GM23338 (cell line): Measurements from ENCODE around the gene MAPK11. TPM values are rescaled to one million over a fixed set of nuclear protein-coding genes. Genes with fewer than 3 reads are reported as not detected.

Experiments used
- ATAC-seq: fragments of 200-7000 bp; cut with Tn5 transposase; 3 replicates; pipeline ENCODE4 v1.9.1; 2020
- DNase-seq: peaks from one replicate; pipeline ENCODE4 v3.0.0-alpha.2; 2015; ENCODE audit warnings: low spot score
- H2AFZ ChIP-seq: fragments of 200-600 bp; sonication (generic); 2 replicates; pipeline ENCODE4 v1.8.0; 2016; ENCODE audit warnings: antibody characterized with exemption, mild to moderate bottlenecking, moderate library complexity
- H3F3A ChIP-seq: fragments of 200-600 bp; sonication (generic); replicated peaks from 2 replicates; pipeline ENCODE4 v1.8.0; 2017; ENCODE audit warnings: antibody characterized with exemption, mixed run types, low read depth
- H3K27ac ChIP-seq: fragments of 200-600 bp; sonication (generic); 2 replicates; pipeline ENCODE4 v1.6.1; 2016; ENCODE audit warnings: low read depth
- H3K27me3 ChIP-seq: fragments of 200-600 bp; sonication (generic); 2 replicates; pipeline ENCODE4 v1.8.0; 2016; ENCODE audit warnings: mild to moderate bottlenecking, mixed run types, moderate library complexity; ENCODE audit not compliant: insufficient read depth
- H3K36me3 ChIP-seq: fragments of 200-600 bp; sonication (generic); 2 replicates; pipeline ENCODE4 v1.8.0; 2016; ENCODE audit warnings: mild to moderate bottlenecking; ENCODE audit not compliant: insufficient read depth
- H3K4me1 ChIP-seq: fragments of 200-600 bp; sonication (generic); 2 replicates; pipeline ENCODE4 v1.8.0; 2016; ENCODE audit warnings: mild to moderate bottlenecking, moderate library complexity; ENCODE audit not compliant: insufficient read depth
- H3K4me2 ChIP-seq: fragments of 200-600 bp; sonication (generic); 2 replicates; pipeline ENCODE4 v1.7.1; 2017; ENCODE audit warnings: mixed run types
- H3K4me3 ChIP-seq: fragments of 200-600 bp; sonication (generic); 2 replicates; pipeline ENCODE4 v1.6.1; 2016; ENCODE audit warnings: mixed run types
- H3K79me2 ChIP-seq: fragments of 200-600 bp; sonication (generic); replicated peaks from 2 replicates; pipeline ENCODE4 v1.8.0; 2017; ENCODE audit warnings: mild to moderate bottlenecking; ENCODE audit not compliant: insufficient read depth
- H3K9me2 ChIP-seq: fragments of 200-600 bp; sonication (generic); 2 replicates; pipeline ENCODE4 v1.8.0; 2017; ENCODE audit not compliant: insufficient read depth
- H4K20me1 ChIP-seq: fragments of 200-600 bp; sonication (generic); replicated peaks from 2 replicates; pipeline ENCODE4 v1.8.0; 2017; ENCODE audit warnings: mild to moderate bottlenecking; ENCODE audit not compliant: insufficient read depth
- H3K27ac Mint-ChIP-seq: 2 replicates; pipeline ENCODE4 v1.8.0; 2020; ENCODE audit warnings: inconsistent platforms, mild to moderate bottlenecking, moderate library complexity, mixed read lengths
- H3K27me3 Mint-ChIP-seq: 3 replicates; pipeline ENCODE4 v1.8.0; 2022; ENCODE audit warnings: low read depth, mild to moderate bottlenecking, moderate library complexity, mixed read lengths, inconsistent platforms; ENCODE audit not compliant: insufficient read depth, poor library complexity
- H3K36me3 Mint-ChIP-seq: 3 replicates; pipeline ENCODE4 v1.8.0; 2021; ENCODE audit warnings: low read depth, mild to moderate bottlenecking, inconsistent platforms, moderate library complexity, mixed read lengths
- H3K4me1 Mint-ChIP-seq: 3 replicates; pipeline ENCODE4 v1.8.0; 2020; ENCODE audit warnings: mild to moderate bottlenecking, inconsistent platforms, mixed read lengths
- H3K4me3 Mint-ChIP-seq: 3 replicates; pipeline ENCODE4 v1.8.0; 2021; ENCODE audit warnings: moderate library complexity, mild to moderate bottlenecking, inconsistent platforms, mixed read lengths
- H3K9me3 Mint-ChIP-seq: 3 replicates; pipeline ENCODE4 v1.8.0; 2020; ENCODE audit warnings: moderate library complexity, mild to moderate bottlenecking, inconsistent platforms, mixed read lengths
- CREB1 ChIP-seq: fragments of 250-450 bp; sonication (Bioruptor Pico); IDR thresholded peaks from 2 replicates; pipeline ENCODE4 v1.5.0; 2020; ENCODE audit warnings: low read depth, mild to moderate bottlenecking, moderate library complexity
- EZH2 ChIP-seq: fragments of 200-600 bp; sonication (generic); IDR thresholded peaks from one replicate; pipeline ENCODE4 v1.8.0; 2017; ENCODE audit warnings: antibody characterized with exemption, mild to moderate bottlenecking, low read depth; ENCODE audit not compliant: unreplicated experiment
- EZH2phosphoT487 ChIP-seq: fragments of 200-600 bp; sonication (generic); IDR thresholded peaks from one replicate; pipeline ENCODE4 v1.8.1; 2018; ENCODE audit warnings: antibody characterized with exemption; ENCODE audit not compliant: unreplicated experiment
- JUNB ChIP-seq: IDR thresholded peaks from one replicate; pipeline ENCODE4 v1.6.1; 2016; ENCODE audit warnings: antibody characterized with exemption; ENCODE audit not compliant: unreplicated experiment
- STAT1 ChIP-seq: IDR thresholded peaks from one replicate; pipeline ENCODE4 v1.6.1; 2016; ENCODE audit warnings: antibody characterized with exemption; ENCODE audit not compliant: unreplicated experiment
- ZNF114 ChIP-seq: fragments of 250-450 bp; sonication (Bioruptor Pico); IDR thresholded peaks from 2 replicates; pipeline ENCODE4 v1.5.0; 2020; ENCODE audit warnings: mild to moderate bottlenecking, moderate library complexity
- ZNF331 ChIP-seq: fragments of 250-450 bp; sonication (Bioruptor Pico); IDR thresholded peaks from 2 replicates; pipeline ENCODE4 v1.5.0; 2020; ENCODE audit warnings: low read depth, mild to moderate bottlenecking, moderate library complexity
- polyA plus RNA-seq: library from polyadenylated mRNA; unstranded; fragments of >200 nt; fragmentation: Nextera tagmentation; extraction: Ambion mirVana; gene quantifications from 2 replicates; pipeline ENCODE4 v1.2.1, GENCODE V29; 2016
- total RNA-seq: library from RNA; depleted of rRNA; stranded (reverse); fragments of >200 nt; shearing (Covaris generic); gene quantifications from 2 replicates; pipeline ENCODE4 v1.2.3, GENCODE V29; 2014
- TF ChIP-seq, protein P1 (sequence below): fragments of 250-450 bp; sonication (Bioruptor Pico); IDR thresholded peaks from 2 replicates; pipeline ENCODE4 v1.5.0; 2020; ENCODE audit warnings: mild to moderate bottlenecking, moderate library complexity
- TF ChIP-seq, protein P2 (sequence below): IDR thresholded peaks from 2 replicates; pipeline ENCODE4 v1.6.1; 2016; ENCODE audit warnings: antibody characterized with exemption

The MAPK11 gene
- total and polyA plus RNA-seq, 2 experiments from 2014 or later = 0.34 to 1.9 TPM

DNA sequence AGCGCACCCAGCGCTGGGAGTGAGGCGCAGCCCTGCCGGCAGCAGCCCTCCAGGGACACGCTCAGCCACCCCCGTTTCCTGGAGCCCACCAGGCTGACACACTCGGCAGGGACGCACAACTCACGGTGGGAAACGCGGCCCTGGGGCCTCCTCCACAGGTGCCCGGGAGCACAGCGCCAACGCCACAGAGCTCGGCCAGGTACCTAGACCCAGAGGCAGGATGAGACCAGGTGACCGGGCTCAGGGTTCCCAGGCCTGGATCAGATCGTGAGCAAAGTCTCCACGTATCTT lies 43.4 kb downstream of the MAPK11 start (continued):
- TF ChIP-seq, protein P1, sequence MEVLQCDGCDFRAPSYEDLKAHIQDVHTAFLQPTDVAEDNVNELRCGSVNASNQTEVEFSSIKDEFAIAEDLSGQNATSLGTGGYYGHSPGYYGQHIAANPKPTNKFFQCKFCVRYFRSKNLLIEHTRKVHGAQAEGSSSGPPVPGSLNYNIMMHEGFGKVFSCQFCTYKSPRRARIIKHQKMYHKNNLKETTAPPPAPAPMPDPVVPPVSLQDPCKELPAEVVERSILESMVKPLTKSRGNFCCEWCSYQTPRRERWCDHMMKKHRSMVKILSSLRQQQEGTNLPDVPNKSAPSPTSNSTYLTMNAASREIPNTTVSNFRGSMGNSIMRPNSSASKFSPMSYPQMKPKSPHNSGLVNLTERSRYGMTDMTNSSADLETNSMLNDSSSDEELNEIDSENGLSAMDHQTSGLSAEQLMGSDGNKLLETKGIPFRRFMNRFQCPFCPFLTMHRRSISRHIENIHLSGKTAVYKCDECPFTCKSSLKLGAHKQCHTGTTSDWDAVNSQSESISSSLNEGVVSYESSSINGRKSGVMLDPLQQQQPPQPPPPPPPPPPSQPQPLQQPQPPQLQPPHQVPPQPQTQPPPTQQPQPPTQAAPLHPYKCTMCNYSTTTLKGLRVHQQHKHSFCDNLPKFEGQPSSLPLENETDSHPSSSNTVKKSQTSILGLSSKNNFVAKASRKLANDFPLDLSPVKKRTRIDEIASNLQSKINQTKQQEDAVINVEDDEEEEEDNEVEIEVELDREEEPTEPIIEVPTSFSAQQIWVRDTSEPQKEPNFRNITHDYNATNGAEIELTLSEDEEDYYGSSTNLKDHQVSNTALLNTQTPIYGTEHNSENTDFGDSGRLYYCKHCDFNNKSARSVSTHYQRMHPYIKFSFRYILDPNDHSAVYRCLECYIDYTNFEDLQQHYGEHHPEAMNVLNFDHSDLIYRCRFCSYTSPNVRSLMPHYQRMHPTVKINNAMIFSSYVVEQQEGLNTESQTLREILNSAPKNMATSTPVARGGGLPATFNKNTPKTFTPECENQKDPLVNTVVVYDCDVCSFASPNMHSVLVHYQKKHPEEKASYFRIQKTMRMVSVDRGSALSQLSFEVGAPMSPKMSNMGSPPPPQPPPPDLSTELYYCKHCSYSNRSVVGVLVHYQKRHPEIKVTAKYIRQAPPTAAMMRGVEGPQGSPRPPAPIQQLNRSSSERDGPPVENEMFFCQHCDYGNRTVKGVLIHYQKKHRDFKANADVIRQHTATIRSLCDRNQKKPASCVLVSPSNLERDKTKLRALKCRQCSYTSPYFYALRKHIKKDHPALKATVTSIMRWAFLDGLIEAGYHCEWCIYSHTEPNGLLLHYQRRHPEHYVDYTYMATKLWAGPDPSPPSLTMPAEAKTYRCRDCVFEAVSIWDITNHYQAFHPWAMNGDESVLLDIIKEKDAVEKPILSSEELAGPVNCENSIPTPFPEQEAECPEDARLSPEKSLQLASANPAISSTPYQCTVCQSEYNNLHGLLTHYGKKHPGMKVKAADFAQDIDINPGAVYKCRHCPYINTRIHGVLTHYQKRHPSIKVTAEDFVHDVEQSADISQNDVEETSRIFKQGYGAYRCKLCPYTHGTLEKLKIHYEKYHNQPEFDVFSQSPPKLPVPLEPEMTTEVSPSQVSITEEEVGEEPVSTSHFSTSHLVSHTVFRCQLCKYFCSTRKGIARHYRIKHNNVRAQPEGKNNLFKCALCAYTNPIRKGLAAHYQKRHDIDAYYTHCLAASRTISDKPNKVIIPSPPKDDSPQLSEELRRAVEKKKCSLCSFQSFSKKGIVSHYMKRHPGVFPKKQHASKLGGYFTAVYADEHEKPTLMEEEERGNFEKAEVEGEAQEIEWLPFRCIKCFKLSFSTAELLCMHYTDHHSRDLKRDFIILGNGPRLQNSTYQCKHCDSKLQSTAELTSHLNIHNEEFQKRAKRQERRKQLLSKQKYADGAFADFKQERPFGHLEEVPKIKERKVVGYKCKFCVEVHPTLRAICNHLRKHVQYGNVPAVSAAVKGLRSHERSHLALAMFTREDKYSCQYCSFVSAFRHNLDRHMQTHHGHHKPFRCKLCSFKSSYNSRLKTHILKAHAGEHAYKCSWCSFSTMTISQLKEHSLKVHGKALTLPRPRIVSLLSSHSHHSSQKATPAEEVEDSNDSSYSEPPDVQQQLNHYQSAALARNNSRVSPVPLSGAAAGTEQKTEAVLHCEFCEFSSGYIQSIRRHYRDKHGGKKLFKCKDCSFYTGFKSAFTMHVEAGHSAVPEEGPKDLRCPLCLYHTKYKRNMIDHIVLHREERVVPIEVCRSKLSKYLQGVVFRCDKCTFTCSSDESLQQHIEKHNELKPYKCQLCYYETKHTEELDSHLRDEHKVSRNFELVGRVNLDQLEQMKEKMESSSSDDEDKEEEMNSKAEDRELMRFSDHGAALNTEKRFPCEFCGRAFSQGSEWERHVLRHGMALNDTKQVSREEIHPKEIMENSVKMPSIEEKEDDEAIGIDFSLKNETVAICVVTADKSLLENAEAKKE = no peak
- TF ChIP-seq CREB1 (no peak), JUNB (no peak), EZH2phosphoT487 (no peak), EZH2 (no peak), ZNF114 (CRISPR knock-in tag) (no peak), STAT1 (no peak), ZNF331 (no peak)

DNA sequence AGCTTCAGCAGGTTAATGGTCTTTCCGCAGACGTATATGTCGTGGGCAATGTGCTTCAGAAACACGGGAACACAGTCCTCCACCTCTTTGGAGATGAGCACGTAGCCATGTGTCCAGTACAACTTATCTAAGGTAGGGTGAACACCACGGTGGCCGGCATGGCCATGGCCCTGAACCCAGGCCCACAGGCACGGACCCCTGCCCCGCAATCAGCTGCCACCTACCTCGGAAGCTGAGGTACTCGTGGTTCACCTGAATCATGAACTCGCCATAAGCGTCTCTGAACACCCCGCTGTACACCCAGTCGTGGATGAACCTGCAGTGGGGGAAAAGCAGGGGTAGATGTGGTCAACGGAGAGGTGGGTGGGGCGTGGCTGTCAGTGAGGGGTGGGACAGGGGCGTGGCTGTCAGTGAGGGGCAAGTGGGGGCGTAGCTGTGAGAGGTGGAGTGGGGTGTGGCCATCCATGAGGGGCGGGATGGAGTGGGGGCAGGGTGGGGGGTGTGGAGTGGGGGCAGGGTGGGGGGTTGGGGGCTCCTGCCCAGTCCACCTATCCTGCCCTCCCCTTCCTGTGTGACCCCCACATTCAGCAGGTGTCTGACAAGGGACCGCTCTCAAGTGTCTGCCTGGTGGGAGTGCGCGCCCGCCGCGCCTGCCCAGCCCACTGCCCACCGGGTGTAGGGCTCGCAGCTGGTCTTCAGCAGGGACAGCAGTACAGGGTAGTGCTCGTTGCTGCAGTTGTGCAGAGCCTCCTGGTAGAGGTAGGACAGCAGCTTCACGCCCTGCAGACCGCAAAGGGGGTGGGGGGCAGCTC lies 43.9 kb downstream of the MAPK11 start:
- H3K27me3 Mint-ChIP-seq = peaks cover 7% of the 10 kb centered on the region
- no peak for TF ChIP-seq CREB1
- TF ChIP-seq, protein P2, sequence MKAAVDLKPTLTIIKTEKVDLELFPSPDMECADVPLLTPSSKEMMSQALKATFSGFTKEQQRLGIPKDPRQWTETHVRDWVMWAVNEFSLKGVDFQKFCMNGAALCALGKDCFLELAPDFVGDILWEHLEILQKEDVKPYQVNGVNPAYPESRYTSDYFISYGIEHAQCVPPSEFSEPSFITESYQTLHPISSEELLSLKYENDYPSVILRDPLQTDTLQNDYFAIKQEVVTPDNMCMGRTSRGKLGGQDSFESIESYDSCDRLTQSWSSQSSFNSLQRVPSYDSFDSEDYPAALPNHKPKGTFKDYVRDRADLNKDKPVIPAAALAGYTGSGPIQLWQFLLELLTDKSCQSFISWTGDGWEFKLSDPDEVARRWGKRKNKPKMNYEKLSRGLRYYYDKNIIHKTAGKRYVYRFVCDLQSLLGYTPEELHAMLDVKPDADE = no peak
- TF ChIP-seq, protein P1 = no peak
- no peak for TF ChIP-seq ZNF114 (CRISPR knock-in tag)
- TF ChIP-seq EZH2 = no peak

More for the DNA sequence above, 43.9 kb downstream of the MAPK11 start:
- Histone ChIP-seq H4K20me1 (peaks cover 5% of the 10 kb centered on the region), H3K36me3 (no peaks in the 10 kb centered on the region), H3K4me2 (no peak overlapping the region), H2AFZ (no peak overlapping the region), H3K27me3 (no peaks in the 10 kb centered on the region), H3F3A (no peaks in the 10 kb centered on the region), H3K4me3 (no peak overlapping the region), H3K79me2 (no peaks in the 10 kb centered on the region), H3K27ac (no peak overlapping the region), H3K9me2 (no peaks in the 10 kb centered on the region), H3K4me1 (no peaks in the 10 kb centered on the region)
- Mint-ChIP-seq H3K36me3 (peaks cover 21% of the 10 kb centered on the region), H3K27ac (no peak overlapping the region), H3K4me3 (no peak overlapping the region), H3K9me3 (no peaks in the 10 kb centered on the region), H3K4me1 (no peaks in the 10 kb centered on the region)
- DNase-seq (no peak), ATAC-seq (no peak)
